Astrocyte of the spinal cord (primary cell): ENCODE results near the gene CSK.
A peak's percentile ranks its signal among the peaks of the same experiment; 100 is the strongest.

Experiments
- DNase-seq: peaks from one replicate; pipeline ENCODE4 v3.0.0; 2011; ENCODE audit warnings: low read depth, low spot score
- H3K4me3 ChIP-seq: 2 replicates; pipeline ENCODE4 v1.5.1; 2011; ENCODE audit warnings: low read depth, mild to moderate bottlenecking, low read length, moderate library complexity
- CTCF ChIP-seq: IDR thresholded peaks from 2 replicates; pipeline ENCODE4 v1.5.1; 2012; ENCODE audit warnings: low read depth, mild to moderate bottlenecking, low read length, inconsistent platforms
- in situ Hi-C: cut with HindIII; loops from 2 replicates; pipeline ENCODE4 v1.10.0; 2017; ENCODE audit warnings: low sequenced_read_pairs

Gene CSK

DNA sequence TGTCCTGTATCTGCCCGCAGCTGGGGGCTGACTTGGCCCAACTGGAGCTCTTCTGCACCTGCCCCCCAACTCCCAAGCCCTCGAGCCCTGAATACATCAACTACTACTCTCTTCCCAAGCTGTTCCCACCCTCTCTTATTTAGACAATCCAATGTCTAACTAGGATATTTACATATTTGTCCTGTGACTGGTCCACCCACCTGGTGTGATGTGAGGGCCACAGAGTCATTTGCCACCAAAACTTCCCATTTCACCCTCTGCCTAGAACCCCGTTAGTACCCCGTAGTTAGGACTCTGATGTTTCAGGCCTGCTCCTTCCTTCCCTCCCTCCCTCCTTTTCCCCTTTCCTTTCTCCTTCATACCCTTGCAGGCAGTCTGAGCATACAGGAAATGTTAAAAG is 50.9 kb downstream of the CSK start:
- no peak overlapping the region for H3K4me3 ChIP-seq
- DNase-seq: no peak
- in situ Hi-C loops: no loop called here
- no peak for TF ChIP-seq CTCF

DNA sequence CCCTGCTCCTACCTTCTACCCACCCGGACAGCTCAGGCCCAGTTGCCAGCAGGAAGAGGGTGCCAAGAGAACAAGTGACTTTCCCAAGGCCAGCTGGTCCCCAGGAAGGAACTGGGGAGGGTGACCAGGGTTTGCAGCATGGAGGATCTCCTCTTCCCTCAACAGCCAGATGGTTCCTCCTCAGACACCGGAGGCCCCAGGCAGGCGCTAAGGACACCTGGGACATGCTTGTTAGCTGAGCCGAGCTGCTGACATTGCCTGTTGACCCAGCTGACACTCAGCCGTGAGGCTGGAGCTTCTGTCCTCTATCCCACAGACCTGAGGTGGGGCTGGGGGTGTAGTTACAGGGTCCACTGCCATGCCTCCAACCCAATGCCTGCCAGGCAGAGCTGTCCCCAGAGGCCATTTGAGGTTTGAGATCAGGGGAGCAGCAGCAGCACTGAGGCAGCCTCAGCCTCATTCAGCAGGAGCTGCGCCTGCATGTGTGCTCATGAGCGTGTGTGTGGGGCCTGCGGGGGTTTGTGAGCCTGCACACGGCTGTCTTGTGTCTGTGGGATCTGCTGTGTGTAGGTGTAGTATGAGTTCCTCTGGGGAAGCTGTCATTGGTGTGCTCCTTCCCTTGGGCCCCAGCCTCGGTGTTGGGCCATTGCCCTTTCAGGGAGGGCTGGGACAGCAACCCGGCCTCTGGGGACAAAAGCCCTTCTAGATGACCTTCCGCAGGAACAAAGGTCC is 51.7 kb downstream of the CSK start:
- no peak for DNase-seq
- TF ChIP-seq CTCF: no peak
- in situ Hi-C loops: no loop called here
- no peak overlapping the region for H3K4me3 ChIP-seq

GRCh38 chr15:74835312-74835823 is 53.5 kb downstream of the CSK start:
- peak; percentile 40 for DNase-seq
- TF ChIP-seq CTCF: peak; percentile 89
- in situ Hi-C loops: no loop called here
- H3K4me3 ChIP-seq: no peak overlapping the region

DNA sequence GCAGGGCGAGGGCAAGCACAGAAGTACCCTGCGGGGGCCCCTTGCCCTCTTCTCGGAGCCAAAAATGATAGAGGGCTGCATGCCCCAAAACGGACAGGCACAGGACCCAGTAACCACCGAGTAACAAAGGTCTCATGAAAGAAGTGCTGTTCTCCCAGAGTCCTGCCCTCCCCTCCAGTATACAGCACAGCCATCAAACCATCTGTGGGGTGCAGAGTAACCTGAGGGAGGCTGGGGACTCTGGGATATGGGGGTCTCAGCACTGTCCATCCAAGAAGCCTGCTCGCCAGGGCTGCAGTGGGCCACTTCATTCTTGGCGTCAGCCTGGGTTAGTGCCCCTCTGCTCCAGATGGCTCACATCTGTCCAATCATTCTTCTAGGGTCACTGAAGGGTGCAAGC is 55.0 kb downstream of the CSK start:
- in situ Hi-C loops: no loop called here
- DNase-seq: no peak
- H3K4me3 ChIP-seq: no peak overlapping the region
- TF ChIP-seq CTCF: no peak

DNA sequence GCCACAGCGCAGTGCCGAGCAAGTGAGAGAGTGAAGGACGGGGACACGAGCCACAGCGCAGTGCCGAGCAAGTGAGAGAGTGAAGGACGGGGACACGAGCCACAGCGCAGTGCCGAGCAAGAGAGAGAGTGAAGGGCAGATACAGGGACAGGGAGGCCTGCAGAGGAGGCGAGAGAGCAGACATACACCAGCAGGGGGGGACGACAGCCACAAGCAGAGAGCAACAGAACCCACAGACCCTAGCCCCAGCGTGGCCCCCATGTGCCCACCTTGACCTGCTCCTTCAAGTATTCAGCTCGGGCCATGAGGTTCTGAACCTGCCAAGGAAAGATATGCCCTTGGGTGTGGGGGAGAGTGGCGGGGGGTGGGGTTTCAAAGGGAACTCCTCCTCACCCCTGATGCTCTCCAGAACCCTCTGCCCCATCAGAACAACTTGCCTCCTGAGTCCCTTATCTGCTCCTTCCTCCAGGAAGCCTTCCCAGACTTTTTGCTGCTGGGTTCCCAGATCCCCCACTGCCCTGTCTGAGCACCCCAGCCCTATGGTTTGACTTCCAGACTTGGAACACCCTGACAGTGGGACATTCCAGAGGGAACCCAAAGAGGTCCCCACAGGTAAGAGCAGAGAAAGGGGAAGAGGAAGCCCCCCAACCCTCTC is 55.7 kb downstream of the CSK start:
- peak; percentile 3 for TF ChIP-seq CTCF
- in situ Hi-C loops: no loop called here
- DNase-seq: no peak
- H3K4me3 ChIP-seq: no peak overlapping the region

GRCh38 chr15:74838137-74838516 is 56.2 kb downstream of the CSK start:
- no peak for DNase-seq

More at GRCh38 chr15:74838137-74838516, 56.2 kb downstream of the CSK start:
- no peak overlapping the region for H3K4me3 ChIP-seq
- TF ChIP-seq CTCF: no peak
- in situ Hi-C loops: no loop called here
